ENCODE data around the gene NDST1.

NDST1 gene

GRCh38 chr5:150527808-150528207, 19.9 kb downstream of the NDST1 start:
- Histone ChIP-seq H3K27me3 (ENCODE audit: insufficient read depth, low read length) (no peaks in the 10 kb centered on the region), H3K27ac (ENCODE audit: low read depth, low read length, poor library complexity, severe bottlenecking) (no peak overlapping the region), H3F3A (ENCODE audit: insufficient read depth, low read length) (no peaks in the 10 kb centered on the region), H4K20me1 (ENCODE audit: insufficient read depth, low read length) (no peaks in the 10 kb centered on the region), H3K4me2 (ENCODE audit: low read length) (no peak overlapping the region), H2AFZ (ENCODE audit: low read length) (no peak overlapping the region), H3K9ac (ENCODE audit: low read length) (no peak overlapping the region), H3K9me3 (ENCODE audit: low read length) (no peaks in the 10 kb centered on the region), H3K9me2 (ENCODE audit: low read depth, low read length) (no peaks in the 10 kb centered on the region), H3K4me1 (ENCODE audit: insufficient read depth, low read length, severe bottlenecking) (no peaks in the 10 kb centered on the region), H3K36me3 (ENCODE audit: insufficient read depth, low read length) (no peaks in the 10 kb centered on the region; the same call in 1 of the 2 replicates), H3K4me3 (ENCODE audit: low read depth, low read length, poor library complexity, severe bottlenecking) (no peak overlapping the region), H3K79me2 (ENCODE audit: insufficient read depth, low read length) (no peaks in the 10 kb centered on the region)
- TF ChIP-seq CTCF (IDR thresholded peaks at IDR 0.05; ENCODE audit: low read length) (no peak), EZH2 (IDR thresholded peaks at IDR 0.05; ENCODE audit: borderline replicate concordance, low read length) (no peak)

- TF ChIP-seq CTCF (IDR thresholded peaks at IDR 0.05; ENCODE audit: low read length) = no peak
- no peak for TF ChIP-seq EZH2 (IDR thresholded peaks at IDR 0.05; ENCODE audit: borderline replicate concordance, low read length)
- no peaks in the 10 kb centered on the region for H3K9me3 ChIP-seq (ENCODE audit: low read length)
- H3K9ac ChIP-seq (ENCODE audit: low read length) = no peak overlapping the region
- no peaks in the 10 kb centered on the region for H3K9me2 ChIP-seq (ENCODE audit: low read depth, low read length)
- no peak overlapping the region for H2AFZ ChIP-seq (ENCODE audit: low read length)
- H3K4me1 ChIP-seq (ENCODE audit: insufficient read depth, low read length, severe bottlenecking) = no peaks in the 10 kb centered on the region
- no peaks in the 10 kb centered on the region; the same call in 1 of the 2 replicates for H3K36me3 ChIP-seq (ENCODE audit: insufficient read depth, low read length)
- H3K27ac ChIP-seq (ENCODE audit: low read depth, low read length, poor library complexity, severe bottlenecking) = no peak overlapping the region
- H3K4me3 ChIP-seq (ENCODE audit: low read depth, low read length, poor library complexity, severe bottlenecking) = no peak overlapping the region
- H4K20me1 ChIP-seq (ENCODE audit: insufficient read depth, low read length) = no peaks in the 10 kb centered on the region
- no peaks in the 10 kb centered on the region for H3K79me2 ChIP-seq (ENCODE audit: insufficient read depth, low read length)
- no peaks in the 10 kb centered on the region for H3F3A ChIP-seq (ENCODE audit: insufficient read depth, low read length)
- H3K27me3 ChIP-seq (ENCODE audit: insufficient read depth, low read length) = no peaks in the 10 kb centered on the region
- no peak overlapping the region for H3K4me2 ChIP-seq (ENCODE audit: low read length)
Observed at GRCh38 chr5:150528924-150529546, 21.1 kb downstream of the NDST1 start.

- Histone ChIP-seq H3K27me3 (ENCODE audit: insufficient read depth, low read length) (no peaks in the 10 kb centered on the region), H3F3A (ENCODE audit: insufficient read depth, low read length) (no peaks in the 10 kb centered on the region), H3K36me3 (ENCODE audit: insufficient read depth, low read length) (no peaks in the 10 kb centered on the region; the same call in 1 of the 2 replicates), H3K27ac (ENCODE audit: low read depth, low read length, poor library complexity, severe bottlenecking) (no peak overlapping the region), H4K20me1 (ENCODE audit: insufficient read depth, low read length) (no peaks in the 10 kb centered on the region), H3K79me2 (ENCODE audit: insufficient read depth, low read length) (no peaks in the 10 kb centered on the region), H3K9ac (ENCODE audit: low read length) (no peak overlapping the region), H3K9me2 (ENCODE audit: low read depth, low read length) (no peaks in the 10 kb centered on the region), H3K4me1 (ENCODE audit: insufficient read depth, low read length, severe bottlenecking) (no peaks in the 10 kb centered on the region), H3K4me3 (ENCODE audit: low read depth, low read length, poor library complexity, severe bottlenecking) (no peak overlapping the region), H2AFZ (ENCODE audit: low read length) (no peak overlapping the region), H3K9me3 (ENCODE audit: low read length) (no peaks in the 10 kb centered on the region), H3K4me2 (ENCODE audit: low read length) (no peak overlapping the region)
- TF ChIP-seq EZH2 (IDR thresholded peaks at IDR 0.05; ENCODE audit: borderline replicate concordance, low read length) = no peak
- no peak for TF ChIP-seq CTCF (IDR thresholded peaks at IDR 0.05; ENCODE audit: low read length)
Observed at GRCh38 chr5:150529555-150529954, 21.6 kb downstream of the NDST1 start.
